ENCODE measurements around the gene OR13J1.
A peak's percentile ranks its signal among the peaks of the same experiment; 100 is the strongest.

The OR13J1 gene

GRCh38 chr9:35829764-35830096 lies 40.5 kb downstream of the OR13J1 start:
- DNase-seq, result no peak

- DNase-seq, result peak; percentile 96
Observed at GRCh38 chr9:35829084-35829763, 41.0 kb downstream of the OR13J1 start, which contains the start of gene TMEM8B. TSS of gene TMEM8B (plus strand) at chr9:35829228. CDS start at chr9:35829448, 220 bp downstream.

DNA sequence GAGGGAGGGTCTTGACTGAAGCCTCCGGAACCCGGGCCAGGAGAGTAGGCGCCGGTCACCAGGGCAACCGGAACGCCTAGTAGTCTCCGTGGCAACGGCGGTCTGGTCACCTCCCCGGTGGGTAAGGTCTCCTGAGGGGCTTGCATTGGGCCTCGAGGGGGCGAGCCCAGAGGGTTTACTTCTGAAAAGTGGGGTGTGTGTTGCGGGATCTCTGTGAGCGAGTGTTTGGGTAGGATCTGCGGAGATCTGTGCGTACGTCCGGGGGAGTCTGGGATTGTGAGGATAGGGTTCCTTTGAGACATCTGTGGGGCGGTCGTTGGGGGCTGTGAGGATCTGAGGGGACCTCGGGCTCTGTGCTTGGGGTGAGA lies 41.5 kb downstream of the OR13J1 start, which contains the start of gene FAM221B:
Gene FAM221B, minus strand, starts transcription at position 17 of the 368 bp plus-strand sequence. CDS start 2,571 bp downstream, outside the sequence.
- DNase-seq, result peak; percentile 66

DNA sequence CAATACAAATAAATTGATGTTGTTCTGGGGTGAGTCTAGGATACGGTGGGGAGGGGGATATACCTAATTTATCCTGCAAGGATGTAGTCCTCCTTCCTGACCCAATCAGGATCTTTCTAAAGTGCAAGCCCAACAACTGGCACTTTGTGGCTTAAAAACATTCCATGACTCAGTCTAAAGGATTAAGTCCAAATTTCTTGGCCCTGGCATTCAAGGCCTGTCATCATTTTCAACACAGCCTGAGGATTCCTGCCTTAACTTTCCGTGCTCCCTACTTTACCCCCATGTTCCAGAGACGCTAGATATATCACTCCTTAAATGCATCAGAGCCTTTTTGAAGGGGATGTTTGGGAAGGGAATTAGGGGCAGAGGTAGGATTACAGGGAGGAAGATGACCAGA lies 42.7 kb downstream of the OR13J1 start:
- no peak for DNase-seq

GRCh38 chr9:35826071-35826701 lies 44.0 kb downstream of the OR13J1 start:
- peak; percentile 59 for DNase-seq

DNA sequence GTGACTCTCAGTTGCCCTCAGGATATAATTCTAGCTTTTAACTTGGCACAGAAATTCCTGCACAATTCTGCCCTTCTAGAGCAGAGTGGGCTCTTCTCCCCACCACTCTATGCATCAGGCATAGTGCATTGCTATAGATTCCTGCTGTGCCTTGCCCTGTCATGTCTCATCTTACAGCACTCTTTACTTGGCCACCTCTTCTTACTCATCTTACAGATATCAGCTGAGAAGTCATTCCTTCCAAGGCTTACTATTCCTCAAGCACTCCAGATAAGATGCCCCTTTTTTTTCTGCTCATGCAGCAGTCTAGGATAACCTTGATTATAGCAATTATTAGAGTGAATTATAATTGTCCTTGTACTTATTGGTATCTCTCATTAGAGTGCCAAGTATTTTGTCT lies 47.3 kb downstream of the OR13J1 start:
- DNase-seq, result no peak

GRCh38 chr9:35820076-35820475 lies 50.1 kb downstream of the OR13J1 start:
- no peak for DNase-seq

Data from NCI-H146 (cell line).